OCI-LY3 (cell line): ENCODE data around the gene B4GALNT2.

Experiments used
- CTCF ChIP-seq: fragments of 200-600, 300-600 bp; sonication (generic); IDR thresholded peaks from 2 replicates; pipeline ENCODE4 v1.5.1; 2014; ENCODE audit warnings: antibody characterized with exemption, low read length, low read depth
- EZH2phosphoT487 ChIP-seq: fragments of 200-600 bp; shearing (Covaris generic); IDR thresholded peaks from 2 replicates; pipeline ENCODE4 v1.6.1; 2018; ENCODE audit warnings: antibody characterized with exemption, mixed run types, low read depth

GRCh38 chr17:49101054-49101534 lies 31.5 kb upstream of the B4GALNT2 start:
- TF ChIP-seq CTCF: no peak
- TF ChIP-seq EZH2phosphoT487: no peak
